NCI-H510A treated with DMSO at 0.1 percent for 48 hours (cell line): Measurements from ENCODE around the gene RPL37.
"Not testable (repeated sequence)": the region's sequence is repeated elsewhere in the genome, so short reads cannot be mapped to it uniquely, and the experiment has no call there.

Experiments used
- DNase-seq: peaks from one replicate; lab custom pipeline; 2025; lab: John Stamatoyannopoulos, UW

Gene RPL37

GRCh38 chr5:40833712-40834229 lies 1.3 kb downstream of the RPL37 start:
- no peak for DNase-seq

GRCh38 chr5:40832345-40832744 lies 2.7 kb downstream of the RPL37 start:
- DNase-seq = no peak

- DNase-seq = no peak
These were observed 3.4 kb downstream of the RPL37 start for GRCh38 chr5:40831346-40832210.

DNA sequence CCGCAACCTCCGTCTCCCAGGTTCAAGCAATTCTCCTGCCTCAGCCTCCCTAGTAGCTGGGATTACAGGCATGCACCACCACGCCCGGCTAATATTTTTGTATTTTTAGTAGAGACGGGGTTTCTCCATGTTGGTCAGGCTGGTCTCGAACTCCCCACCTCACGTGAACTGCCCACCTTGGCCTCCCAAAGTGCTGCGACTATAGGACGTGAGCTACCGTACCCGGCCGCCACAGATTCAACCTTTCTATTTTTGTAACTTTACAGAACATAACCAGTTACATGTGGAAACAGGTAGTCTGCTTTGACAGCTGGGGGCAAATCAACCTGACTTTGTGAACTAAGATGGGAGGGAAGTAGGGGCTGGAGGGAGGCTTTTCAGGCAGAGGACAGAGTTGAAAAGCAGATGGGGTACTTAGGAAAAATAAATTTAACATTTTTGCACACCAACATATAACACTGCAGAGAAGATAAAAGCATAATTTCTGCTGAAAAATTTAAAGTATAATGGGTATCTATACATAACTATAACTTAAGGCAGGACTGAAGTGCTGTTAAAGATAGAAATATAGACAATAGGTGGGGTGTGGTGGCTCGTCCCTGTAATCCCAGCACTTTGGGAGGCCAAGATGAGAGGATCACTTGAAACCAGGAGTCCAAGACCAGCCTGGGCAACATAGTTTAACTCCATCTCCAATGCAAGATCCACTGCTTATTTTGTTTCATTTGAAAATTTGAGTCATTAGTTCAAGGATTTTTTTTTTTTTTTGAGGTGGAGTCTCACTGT lies 5.1 kb downstream of the RPL37 start:
- DNase-seq = no peak

DNA sequence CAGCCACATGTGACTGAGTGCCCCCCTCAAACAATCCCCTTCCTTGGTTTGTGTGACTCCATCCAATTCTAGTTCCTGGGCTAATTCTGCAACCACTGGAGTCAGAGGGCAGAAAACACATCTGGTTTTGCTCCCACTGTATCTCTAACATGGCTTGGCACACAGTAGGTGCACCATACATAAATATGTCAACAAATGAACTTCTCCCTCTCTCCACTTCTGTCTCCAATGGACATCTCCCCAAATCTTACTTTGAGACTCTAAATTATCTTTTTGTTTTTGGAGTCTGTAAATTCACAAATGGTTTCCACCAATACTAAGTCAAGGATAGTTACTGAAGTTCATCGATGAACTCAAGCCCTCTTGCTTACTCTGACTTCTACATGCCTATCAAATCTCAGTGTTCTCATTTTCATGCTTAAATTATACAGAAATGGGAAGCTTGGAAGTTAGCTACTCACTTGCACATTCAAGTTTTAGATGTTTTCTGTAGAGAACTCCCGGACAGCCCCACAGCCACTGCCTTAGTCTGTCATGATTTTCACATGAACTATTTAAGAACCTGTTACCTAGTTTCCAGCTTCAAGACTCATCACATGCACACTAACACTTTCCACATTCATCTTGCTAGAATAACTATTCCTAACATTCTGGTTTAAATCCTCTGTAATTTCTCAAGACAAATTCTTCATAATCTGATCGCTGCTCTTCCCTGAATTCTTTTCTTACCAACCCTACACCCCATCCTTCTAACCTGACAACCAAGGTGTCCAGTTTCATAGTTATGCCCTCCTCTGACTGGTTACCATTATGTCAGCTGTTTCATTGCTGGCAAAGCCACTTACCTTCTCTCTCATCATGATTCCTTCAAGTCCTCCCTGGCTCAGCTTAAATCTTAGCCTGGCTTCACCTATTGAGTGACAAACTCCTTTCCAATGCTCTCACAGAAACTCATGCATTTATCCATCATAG lies 6.0 kb downstream of the RPL37 start:
- DNase-seq = no peak

GRCh38 chr5:40828021-40828631 lies 6.9 kb downstream of the RPL37 start:
- no peak for DNase-seq

DNA sequence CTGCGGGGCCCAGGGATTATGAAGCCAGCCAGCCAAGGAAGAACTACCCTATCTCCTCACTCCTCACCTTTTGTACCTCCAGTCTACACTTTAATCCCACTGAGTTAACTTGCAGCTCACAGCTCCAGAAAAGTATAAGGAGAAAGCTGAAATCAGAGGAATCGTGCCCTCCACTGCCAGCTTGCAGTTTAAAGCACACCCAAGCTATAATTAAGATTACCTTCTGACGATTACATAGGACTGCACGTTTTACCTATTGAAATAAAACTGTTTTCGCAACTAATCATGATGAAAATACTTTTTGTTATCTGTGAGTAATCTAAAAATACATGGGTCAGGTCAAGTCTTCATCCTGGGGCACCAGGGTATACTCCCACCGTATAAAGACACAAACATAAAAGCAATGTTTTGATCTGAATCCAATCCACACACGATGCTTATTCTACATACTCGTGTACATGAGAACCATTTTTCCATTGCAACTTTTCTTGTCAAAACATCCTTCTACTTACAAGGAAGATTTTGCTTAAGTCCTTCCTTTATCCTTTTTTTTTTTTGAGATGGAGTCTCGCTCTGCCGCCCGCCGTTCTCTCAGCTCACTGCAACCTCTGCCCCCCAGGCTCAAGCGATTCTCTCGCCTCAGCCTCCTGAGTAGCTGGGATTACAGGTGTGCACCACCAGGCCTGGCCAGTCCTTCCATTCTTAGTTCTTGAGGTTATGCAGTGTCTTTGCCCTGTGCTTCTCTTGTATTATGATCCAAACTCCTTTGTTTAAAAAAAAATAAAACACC lies 7.6 kb downstream of the RPL37 start:
- DNase-seq = no peak

GRCh38 chr5:40826489-40827187 lies 8.4 kb downstream of the RPL37 start:
- no peak for DNase-seq

GRCh38 chr5:40825461-40826043 lies 9.5 kb downstream of the RPL37 start:
- not testable (repeated sequence) for DNase-seq

- no peak for DNase-seq
These were observed 11.6 kb downstream of the RPL37 start for GRCh38 chr5:40823459-40823858.

GRCh38 chr5:40813698-40814281 lies 21.2 kb downstream of the RPL37 start:
- no peak for DNase-seq

GRCh38 chr5:40812125-40812524 lies 22.9 kb downstream of the RPL37 start:
- DNase-seq = no peak

DNA sequence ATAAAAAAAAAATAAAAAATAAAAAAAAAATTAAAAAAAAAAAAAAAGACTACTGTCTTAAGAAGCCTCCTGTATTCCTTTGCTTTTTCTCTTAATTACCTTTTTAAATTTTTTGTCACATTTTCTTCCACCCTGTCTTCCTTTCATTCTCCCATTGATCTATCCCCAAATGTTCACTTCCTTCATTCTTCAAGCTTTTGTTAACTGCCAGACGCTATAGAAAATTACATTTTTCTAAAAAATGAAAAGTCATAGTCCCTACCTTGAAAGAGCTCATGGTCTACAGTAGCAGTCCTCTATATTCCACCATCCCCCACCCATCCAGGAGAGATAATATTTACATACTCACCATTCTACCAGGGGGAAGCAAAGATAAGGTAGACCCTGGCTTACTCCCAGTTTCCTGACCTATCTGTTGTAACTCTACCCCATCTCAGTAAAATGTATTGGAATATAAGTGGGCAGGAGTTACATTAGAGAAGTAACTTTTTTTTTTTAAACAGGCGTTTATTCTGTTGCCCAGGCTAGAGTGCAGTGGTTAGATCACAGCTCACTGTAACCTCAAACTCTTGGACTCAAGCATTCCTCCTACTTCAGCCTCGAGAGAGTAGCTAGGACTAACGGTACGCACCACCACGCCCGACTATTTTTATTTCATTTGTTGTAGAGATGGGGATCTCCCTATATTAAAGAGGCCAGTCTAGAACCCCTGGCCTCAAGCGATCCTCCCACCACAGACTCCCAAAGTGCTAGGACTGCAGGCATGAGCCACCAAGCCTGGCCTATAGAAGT lies 33.1 kb downstream of the RPL37 start:
- DNase-seq = no peak

DNA sequence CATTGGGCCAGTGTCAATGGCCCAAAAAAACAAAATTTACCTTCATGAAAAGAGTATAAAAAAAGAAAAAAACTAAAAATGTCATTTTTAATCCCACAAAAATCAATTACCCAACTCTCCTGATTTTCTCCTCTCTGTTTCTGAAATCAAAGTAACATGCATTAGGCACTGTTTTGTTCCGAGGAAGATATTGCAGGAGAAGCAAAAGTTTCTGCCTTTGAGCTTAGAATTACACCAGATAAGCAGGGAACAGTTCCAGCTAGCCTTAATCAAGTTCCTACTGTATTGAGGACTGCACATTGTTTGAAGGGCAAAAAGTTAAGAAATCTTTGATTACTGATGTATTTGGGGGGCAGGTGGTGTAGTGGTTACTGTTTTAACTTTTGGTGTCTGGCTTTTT lies 35.8 kb downstream of the RPL37 start:
- DNase-seq = no peak

- no peak for DNase-seq
These were observed 36.2 kb downstream of the RPL37 start for GRCh38 chr5:40798801-40799210.

DNA sequence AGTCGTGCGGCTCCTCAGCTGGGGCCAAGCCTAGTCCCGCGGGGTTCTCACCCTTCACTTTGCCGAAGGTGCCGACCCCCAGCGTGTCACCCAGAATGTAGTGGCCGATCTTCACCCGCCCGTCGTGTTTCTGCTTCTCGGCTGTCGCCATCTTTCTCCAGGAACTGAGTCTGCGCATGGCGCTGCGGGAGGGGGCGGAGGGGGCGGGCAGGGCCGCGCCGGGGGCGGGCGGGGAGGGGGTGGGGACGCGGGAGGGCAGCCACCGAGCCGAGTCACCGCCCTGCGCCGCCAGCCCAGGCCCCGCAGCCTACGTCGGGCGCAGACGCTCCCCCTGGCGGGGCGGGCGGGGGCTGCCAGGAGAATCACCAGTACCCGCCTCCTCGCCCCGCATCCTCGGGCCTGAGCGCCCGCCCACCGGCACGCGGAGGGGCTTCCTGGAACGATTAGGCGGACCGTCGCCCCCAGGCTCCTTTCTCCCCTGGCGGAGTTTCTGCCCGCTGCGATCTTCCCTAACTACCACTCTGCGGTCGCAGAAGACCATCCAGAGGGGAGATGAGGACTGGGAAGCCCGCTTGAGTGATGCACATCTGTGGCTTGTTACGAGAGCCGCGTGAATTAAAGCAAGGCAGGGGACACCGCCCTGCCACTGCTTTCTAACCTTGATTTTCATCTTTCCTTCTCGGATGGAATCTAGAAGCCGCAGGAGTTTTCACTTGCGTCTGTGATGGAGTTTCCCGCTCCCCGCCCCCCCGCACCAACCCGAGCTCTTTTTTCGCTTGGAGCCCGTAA lies 36.8 kb downstream of the RPL37 start, which contains the start of gene PRKAA1:
PRKAA1 (minus strand) TSS at position 363 of the 789 bp plus-strand sequence; CDS start at position 178, 185 bp downstream.
- peak; percentile 95 for DNase-seq
